ENCODE results near the gene NID1. TPM values are rescaled to one million over a fixed set of nuclear protein-coding genes. Genes with fewer than 3 reads are reported as not detected.
"Not testable (repeated sequence)": the region's sequence is repeated elsewhere in the genome, so short reads cannot be mapped to it uniquely, and the experiment has no call there.

Gene NID1
- total and polyA plus RNA-seq, 2 donors (not counting 3 experiments of a cell fraction or from before 2014, with no cell fraction given), result 87.0 to 109 TPM

GRCh38 chr1:235966134-235966533, 98.8 kb downstream of the NID1 start:
- H3K9ac ChIP-seq (replicated peaks; ENCODE audit: extremely low read depth, insufficient read depth, low read length); POLR2A ChIA-PET; dilution Hi-C loops (cut with MboI; ENCODE audit: extremely low pct_ligation_motif_present, low sequenced_read_pairs); H3K4me2 ChIP-seq (ENCODE audit: insufficient read depth, low read length); H3K4me3 ChIP-seq (replicated peaks in 1 of 3; ENCODE audit: insufficient read depth in 1 of 3, low read depth in 1 of 3, low read length in 3 of 3); CTCF ChIA-PET; H4K20me1 ChIP-seq (replicated peaks; ENCODE audit: control insufficient read depth, extremely low read depth, insufficient read depth, low read length); H3K27ac ChIP-seq (ENCODE audit: insufficient read depth, low read depth, low read length); H3K9me1 ChIP-seq (replicated peaks; ENCODE audit: control insufficient read depth, extremely low read depth, insufficient read depth, low read length); H3K79me2 ChIP-seq (ENCODE audit: control insufficient read depth, insufficient read depth, low read length); H2AFZ ChIP-seq (ENCODE audit: low read depth, low read length); H3K27me3 ChIP-seq (ENCODE audit: control insufficient read depth in 2 of 2, insufficient read depth in 2 of 2, low read length in 2 of 2); BruUV-seq (replicated peaks); DNase-seq (ENCODE audit: low read depth, low spot score); H3K4me1 ChIP-seq (ENCODE audit: control insufficient read depth, extremely low read depth, insufficient read depth, low read length); FAIRE-seq; H3K36me3 ChIP-seq (ENCODE audit: control insufficient read depth in 2 of 2, extremely low read depth in 1 of 2, insufficient read depth in 2 of 2, low read length in 2 of 2); H3K9me3 ChIP-seq (replicated peaks; ENCODE audit: control insufficient read depth, insufficient read depth, low read length): not testable (repeated sequence)
- intact Hi-C loops (cut with micrococcal nuclease), result loop anchor here (1.0 kb wide), 1 partner anchor 326 kb away; no protein-coding TSS in a partner anchor

- Histone ChIP-seq H3K4me1 (ENCODE audit: control insufficient read depth, extremely low read depth, insufficient read depth, low read length) (no peaks in the 10 kb centered on the region), H3K4me2 (ENCODE audit: insufficient read depth, low read length) (no peak overlapping the region), H3K36me3 (ENCODE audit: control insufficient read depth in 2 of 2, extremely low read depth in 1 of 2, insufficient read depth in 2 of 2, low read length in 2 of 2) (no peaks in the 10 kb centered on the region), H3K9me1 (replicated peaks; ENCODE audit: control insufficient read depth, extremely low read depth, insufficient read depth, low read length) (no peaks in the 10 kb centered on the region), H4K20me1 (replicated peaks; ENCODE audit: control insufficient read depth, extremely low read depth, insufficient read depth, low read length) (no peaks in the 10 kb centered on the region), H3K9ac (replicated peaks; ENCODE audit: extremely low read depth, insufficient read depth, low read length) (no peak overlapping the region), H3K9me3 (replicated peaks; ENCODE audit: control insufficient read depth, insufficient read depth, low read length) (no peaks in the 10 kb centered on the region), H3K27ac (ENCODE audit: insufficient read depth, low read depth, low read length) (no peak overlapping the region), H2AFZ (ENCODE audit: low read depth, low read length) (no peak overlapping the region), H3K79me2 (ENCODE audit: control insufficient read depth, insufficient read depth, low read length) (no peaks in the 10 kb centered on the region), H3K4me3 (replicated peaks in 1 of 3; ENCODE audit: insufficient read depth in 1 of 3, low read depth in 1 of 3, low read length in 3 of 3) (no peak overlapping the region), H3K27me3 (ENCODE audit: control insufficient read depth in 2 of 2, insufficient read depth in 2 of 2, low read length in 2 of 2) (peaks cover 0 to 1% of the 10 kb centered on the region in 2 experiments)
- TF ChIP-seq FOS (IDR thresholded peaks at IDR 0.05; ENCODE audit: borderline replicate concordance, insufficient read depth, low read length), result no peak
- no peak for TF ChIP-seq MAX (IDR thresholded peaks at IDR 0.05; ENCODE audit: insufficient read depth, insufficient read length)
- TF ChIP-seq CTCF (IDR thresholded peaks at IDR 0.05; ENCODE audit: extremely low read depth in 1 of 2, insufficient read depth in 1 of 2, low read depth in 1 of 2, low read length in 2 of 2), result no peak
- no peak for TF ChIP-seq JUN (IDR thresholded peaks at IDR 0.05; ENCODE audit: borderline replicate concordance, insufficient read depth, insufficient read length, low read depth)
- no peak for TF ChIP-seq MYC (IDR thresholded peaks at IDR 0.05; ENCODE audit: low read depth, low read length)
- TF ChIP-seq GATA2 (IDR thresholded peaks at IDR 0.05; ENCODE audit: insufficient read depth, insufficient read length, low read depth, low read length), result no peak
- TF ChIP-seq POLR2A (IDR thresholded peaks at IDR 0.05; ENCODE audit: low read depth, low read length), result no peak
- no peak for TF ChIP-seq POLR2AphosphoS5 (IDR thresholded peaks at IDR 0.05; ENCODE audit: insufficient read depth, low read depth, low read length)
- no peak for TF ChIP-seq EZH2 (IDR thresholded peaks at IDR 0.05; ENCODE audit: borderline replicate concordance, low read depth, low read length, severe bottlenecking)
- CTCF ChIA-PET, result interaction anchor here (5.5 kb wide), 1 partner anchor 11 kb away, joined by 34 read pairs; no protein-coding TSS in a partner anchor
- DNase-seq (ENCODE audit: low read depth, low spot score) (no peak), FAIRE-seq (no peak)
- intact Hi-C loops (cut with micrococcal nuclease), result no loop called here
- BruUV-seq (replicated peaks), result no TSS peak
- POLR2A ChIA-PET, result no interaction called here
- dilution Hi-C loops (cut with MboI; ENCODE audit: extremely low pct_ligation_motif_present, low sequenced_read_pairs), result no loop called here
These were observed 104.1 kb downstream of the NID1 start for GRCh38 chr1:235960809-235961208.

Data from endothelial cell of umbilical vein (primary cell).